Measurements from ENCODE around the gene IGSF3.
"Not testable (repeated sequence)": the region's sequence is repeated elsewhere in the genome, so short reads cannot be mapped to it uniquely, and the experiment has no call there.

IGSF3 gene

GRCh38 chr1:116597388-116597787, 70.1 kb downstream of the IGSF3 start:
- H3K9me3 ChIP-seq (ENCODE audit: control insufficient read depth in 2 of 2, low read length in 2 of 2); H3K27ac ChIP-seq (ENCODE audit: low read length); H3K27me3 ChIP-seq (ENCODE audit: control insufficient read depth in 1 of 2, insufficient read depth in 2 of 2, low read length in 2 of 2); H3K4me3 ChIP-seq (ENCODE audit: low read length in 2 of 2); H3K9ac ChIP-seq (ENCODE audit: low read length in 2 of 2); H3K4me1 ChIP-seq (ENCODE audit: control insufficient read depth, insufficient read depth, low read length); H3K36me3 ChIP-seq (ENCODE audit: control insufficient read depth in 2 of 2, insufficient read depth in 2 of 2, low read length in 2 of 2): not testable (repeated sequence)

GRCh38 chr1:116596742-116597307, 70.7 kb downstream of the IGSF3 start:
- H3K9me3 ChIP-seq (ENCODE audit: control insufficient read depth in 2 of 2, low read length in 2 of 2); H3K4me3 ChIP-seq (ENCODE audit: low read length in 2 of 2); H3K27ac ChIP-seq (ENCODE audit: low read length): not testable (repeated sequence)

GRCh38 chr1:116595946-116596741, 71.4 kb downstream of the IGSF3 start:
- H3K27me3 ChIP-seq (ENCODE audit: control insufficient read depth in 1 of 2, insufficient read depth in 2 of 2, low read length in 2 of 2); H3K27ac ChIP-seq (ENCODE audit: low read length); H3K4me1 ChIP-seq (ENCODE audit: control insufficient read depth, insufficient read depth, low read length); H3K36me3 ChIP-seq (ENCODE audit: control insufficient read depth in 2 of 2, insufficient read depth in 2 of 2, low read length in 2 of 2); H3K9ac ChIP-seq (ENCODE audit: low read length in 2 of 2); H3K9me3 ChIP-seq (ENCODE audit: control insufficient read depth in 2 of 2, low read length in 2 of 2): not testable (repeated sequence)
- H3K4me3 ChIP-seq (ENCODE audit: low read length in 2 of 2), result peak overlapping the region in 1 of 2 donors; percentile 47

More at GRCh38 chr1:116596742-116597307, 70.7 kb downstream of the IGSF3 start:
- not testable (repeated sequence) for H3K36me3 ChIP-seq (ENCODE audit: control insufficient read depth in 2 of 2, insufficient read depth in 2 of 2, low read length in 2 of 2); H3K9ac ChIP-seq (ENCODE audit: low read length in 2 of 2); H3K27me3 ChIP-seq (ENCODE audit: control insufficient read depth in 1 of 2, insufficient read depth in 2 of 2, low read length in 2 of 2); H3K4me1 ChIP-seq (ENCODE audit: control insufficient read depth, insufficient read depth, low read length)

GRCh38 chr1:116595065-116595840, 72.3 kb downstream of the IGSF3 start:
- H3K9ac ChIP-seq (ENCODE audit: low read length in 2 of 2); H3K4me3 ChIP-seq (ENCODE audit: low read length in 2 of 2); H3K27me3 ChIP-seq (ENCODE audit: control insufficient read depth in 1 of 2, insufficient read depth in 2 of 2, low read length in 2 of 2); H3K36me3 ChIP-seq (ENCODE audit: control insufficient read depth in 2 of 2, insufficient read depth in 2 of 2, low read length in 2 of 2); H3K27ac ChIP-seq (ENCODE audit: low read length); H3K9me3 ChIP-seq (ENCODE audit: control insufficient read depth in 2 of 2, low read length in 2 of 2); H3K4me1 ChIP-seq (ENCODE audit: control insufficient read depth, insufficient read depth, low read length): not testable (repeated sequence)

- H3K36me3 ChIP-seq (ENCODE audit: control insufficient read depth in 2 of 2, insufficient read depth in 2 of 2, low read length in 2 of 2); H3K27me3 ChIP-seq (ENCODE audit: control insufficient read depth in 1 of 2, insufficient read depth in 2 of 2, low read length in 2 of 2); H3K27ac ChIP-seq (ENCODE audit: low read length); H3K9me3 ChIP-seq (ENCODE audit: control insufficient read depth in 2 of 2, low read length in 2 of 2); H3K4me1 ChIP-seq (ENCODE audit: control insufficient read depth, insufficient read depth, low read length); H3K4me3 ChIP-seq (ENCODE audit: low read length in 2 of 2); H3K9ac ChIP-seq (ENCODE audit: low read length in 2 of 2): not testable (repeated sequence)
These were observed 73.6 kb downstream of the IGSF3 start for GRCh38 chr1:116593977-116594376.

GRCh38 chr1:116593401-116593800, 74.1 kb downstream of the IGSF3 start:
- not testable (repeated sequence) for H3K4me1 ChIP-seq (ENCODE audit: control insufficient read depth, insufficient read depth, low read length); H3K9ac ChIP-seq (ENCODE audit: low read length in 2 of 2); H3K4me3 ChIP-seq (ENCODE audit: low read length in 2 of 2); H3K27me3 ChIP-seq (ENCODE audit: control insufficient read depth in 1 of 2, insufficient read depth in 2 of 2, low read length in 2 of 2); H3K27ac ChIP-seq (ENCODE audit: low read length); H3K36me3 ChIP-seq (ENCODE audit: control insufficient read depth in 2 of 2, insufficient read depth in 2 of 2, low read length in 2 of 2); H3K9me3 ChIP-seq (ENCODE audit: control insufficient read depth in 2 of 2, low read length in 2 of 2)

- not testable (repeated sequence) for H3K27ac ChIP-seq (ENCODE audit: low read length); H3K9me3 ChIP-seq (ENCODE audit: control insufficient read depth in 2 of 2, low read length in 2 of 2); H3K36me3 ChIP-seq (ENCODE audit: control insufficient read depth in 2 of 2, insufficient read depth in 2 of 2, low read length in 2 of 2); H3K4me3 ChIP-seq (ENCODE audit: low read length in 2 of 2); H3K9ac ChIP-seq (ENCODE audit: low read length in 2 of 2); H3K27me3 ChIP-seq (ENCODE audit: control insufficient read depth in 1 of 2, insufficient read depth in 2 of 2, low read length in 2 of 2); H3K4me1 ChIP-seq (ENCODE audit: control insufficient read depth, insufficient read depth, low read length)
These were observed 75.5 kb downstream of the IGSF3 start for GRCh38 chr1:116591951-116592605.

GRCh38 chr1:116591006-116591950, 76.3 kb downstream of the IGSF3 start:
- H3K27ac ChIP-seq (ENCODE audit: low read length); H3K4me1 ChIP-seq (ENCODE audit: control insufficient read depth, insufficient read depth, low read length); H3K36me3 ChIP-seq (ENCODE audit: control insufficient read depth in 2 of 2, insufficient read depth in 2 of 2, low read length in 2 of 2); H3K9ac ChIP-seq (ENCODE audit: low read length in 2 of 2); H3K4me3 ChIP-seq (ENCODE audit: low read length in 2 of 2); H3K9me3 ChIP-seq (ENCODE audit: control insufficient read depth in 2 of 2, low read length in 2 of 2); H3K27me3 ChIP-seq (ENCODE audit: control insufficient read depth in 1 of 2, insufficient read depth in 2 of 2, low read length in 2 of 2): not testable (repeated sequence)

GRCh38 chr1:116590359-116591005, 77.1 kb downstream of the IGSF3 start:
- H3K27ac ChIP-seq (ENCODE audit: low read length); H3K9me3 ChIP-seq (ENCODE audit: control insufficient read depth in 2 of 2, low read length in 2 of 2); H3K36me3 ChIP-seq (ENCODE audit: control insufficient read depth in 2 of 2, insufficient read depth in 2 of 2, low read length in 2 of 2); H3K4me3 ChIP-seq (ENCODE audit: low read length in 2 of 2); H3K9ac ChIP-seq (ENCODE audit: low read length in 2 of 2); H3K27me3 ChIP-seq (ENCODE audit: control insufficient read depth in 1 of 2, insufficient read depth in 2 of 2, low read length in 2 of 2); H3K4me1 ChIP-seq (ENCODE audit: control insufficient read depth, insufficient read depth, low read length): not testable (repeated sequence)
